HG03095 (cell line): ENCODE results near the gene MYOZ1.

ENCODE experiments used
- ATAC-seq: cut with Tn5 transposase; IDR thresholded peaks from one replicate; pipeline ENCODE4 v1.9.1; 2021; ENCODE audit warnings: moderate library complexity; ENCODE audit not compliant: unreplicated experiment

MYOZ1 gene

DNA sequence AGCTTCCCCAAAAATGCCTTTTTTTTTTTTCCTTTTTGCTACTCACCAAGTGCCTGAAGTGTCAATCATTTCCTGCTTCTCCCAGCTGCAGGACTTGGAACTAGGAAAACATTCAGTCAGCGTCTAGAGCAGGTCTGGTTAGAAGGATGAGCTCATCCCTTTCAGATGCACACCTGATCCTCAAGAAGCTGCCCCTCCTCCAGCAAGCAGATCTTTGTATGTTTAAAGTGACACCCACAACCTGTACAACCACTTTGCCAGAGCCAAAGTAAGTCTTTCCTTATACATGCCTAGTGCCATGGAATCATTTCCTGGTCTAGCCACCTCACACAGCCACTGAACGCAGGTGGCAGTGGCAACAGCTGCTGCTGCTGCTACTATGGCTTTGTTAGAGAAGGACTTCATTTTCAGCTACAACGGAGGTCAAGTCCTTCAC, 39.8 kb downstream of the MYOZ1 start:
- ATAC-seq = no peak

DNA sequence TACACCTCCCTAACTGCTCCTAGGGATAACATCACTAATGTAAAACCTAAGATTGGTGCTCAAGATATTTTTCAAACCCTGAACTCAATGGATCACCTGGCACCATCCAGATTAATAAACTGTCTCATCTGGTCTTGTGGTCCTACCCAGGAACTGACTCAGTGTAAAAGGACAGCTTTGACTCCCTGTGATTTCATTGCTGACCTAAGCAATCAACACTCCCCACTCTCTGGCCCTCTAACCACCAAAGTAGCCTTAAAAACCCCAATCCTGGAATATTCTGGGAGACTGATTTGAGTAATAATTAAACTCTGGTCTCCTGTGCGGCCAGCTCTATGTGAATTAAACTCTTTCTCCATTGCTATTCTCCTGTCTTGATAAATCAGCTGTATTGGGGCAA, 43.9 kb downstream of the MYOZ1 start:
- no peak for ATAC-seq

DNA sequence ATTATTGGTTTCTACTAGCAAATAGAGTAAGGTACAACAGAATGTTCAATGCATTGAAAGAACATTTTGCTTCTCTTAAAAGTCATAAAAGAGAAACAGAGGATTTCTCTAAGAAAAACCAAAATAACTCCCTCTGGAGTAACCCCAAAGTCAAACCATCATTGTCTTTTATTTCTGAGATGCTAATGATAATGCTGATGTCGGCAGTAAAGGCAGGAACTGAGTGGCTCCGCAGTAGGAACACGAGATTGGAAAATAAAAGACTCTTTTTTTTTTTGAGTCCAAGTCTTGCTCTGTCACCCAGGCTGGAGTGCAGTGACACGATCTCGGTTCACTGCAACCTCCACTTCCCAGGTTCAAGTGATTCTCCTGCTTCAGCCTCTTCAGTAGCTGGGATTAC, 47.5 kb downstream of the MYOZ1 start:
- no peak for ATAC-seq

DNA sequence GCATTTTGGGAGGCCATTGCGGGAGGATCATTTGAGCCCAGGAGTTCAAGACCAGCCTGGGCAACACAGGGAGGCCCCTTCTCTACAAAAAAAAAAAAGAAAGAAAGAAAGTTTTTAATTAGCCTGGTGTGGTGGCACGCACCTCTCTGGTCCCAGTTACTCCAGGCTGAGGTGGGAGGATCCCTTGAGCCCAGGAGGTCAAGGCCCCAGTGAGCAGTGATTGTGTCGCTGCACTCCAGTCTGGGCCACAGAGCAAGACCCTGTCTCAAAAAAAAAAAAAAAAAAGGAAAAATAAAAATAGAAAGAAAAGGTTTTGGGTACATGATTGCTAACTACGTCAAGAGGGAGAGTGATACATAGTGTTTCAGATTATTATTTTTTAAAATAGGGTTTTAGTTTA, 48.2 kb downstream of the MYOZ1 start:
- ATAC-seq = no peak

DNA sequence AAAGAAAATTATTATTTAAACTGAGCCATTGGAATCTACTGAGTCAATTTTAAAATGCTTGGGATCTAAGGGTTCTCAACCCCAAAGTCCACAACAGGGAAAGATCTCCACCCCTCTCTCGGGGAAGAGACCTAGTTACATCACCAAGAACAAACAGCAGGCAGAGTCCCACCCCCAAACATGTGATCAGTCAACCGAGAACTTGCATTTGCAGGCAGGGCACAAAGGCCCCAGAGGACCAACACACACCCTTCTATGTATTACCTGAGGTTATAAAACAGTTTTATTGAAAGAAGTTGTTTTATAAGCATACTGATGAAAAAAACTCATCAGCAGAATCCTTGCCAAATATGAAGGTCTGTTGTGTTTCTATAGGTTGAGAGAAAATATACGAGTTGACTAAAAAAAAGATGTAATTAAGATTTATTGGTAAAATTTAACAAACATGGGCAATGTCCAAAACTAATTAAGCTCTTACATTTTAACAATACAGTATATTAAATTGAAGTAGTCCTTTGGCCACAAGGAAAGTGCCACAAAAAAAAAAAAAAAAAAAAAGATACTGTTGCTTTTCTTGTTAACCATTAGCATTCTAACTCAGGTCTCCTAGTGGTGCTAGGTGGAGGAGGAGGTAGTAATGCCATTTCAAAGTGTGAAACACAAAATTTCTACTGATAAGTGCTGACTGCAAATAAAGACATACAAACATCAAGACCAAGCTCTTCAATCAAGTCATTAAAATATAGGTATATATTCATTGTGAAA, 49.2 kb downstream of the MYOZ1 start:
- no peak for ATAC-seq

DNA sequence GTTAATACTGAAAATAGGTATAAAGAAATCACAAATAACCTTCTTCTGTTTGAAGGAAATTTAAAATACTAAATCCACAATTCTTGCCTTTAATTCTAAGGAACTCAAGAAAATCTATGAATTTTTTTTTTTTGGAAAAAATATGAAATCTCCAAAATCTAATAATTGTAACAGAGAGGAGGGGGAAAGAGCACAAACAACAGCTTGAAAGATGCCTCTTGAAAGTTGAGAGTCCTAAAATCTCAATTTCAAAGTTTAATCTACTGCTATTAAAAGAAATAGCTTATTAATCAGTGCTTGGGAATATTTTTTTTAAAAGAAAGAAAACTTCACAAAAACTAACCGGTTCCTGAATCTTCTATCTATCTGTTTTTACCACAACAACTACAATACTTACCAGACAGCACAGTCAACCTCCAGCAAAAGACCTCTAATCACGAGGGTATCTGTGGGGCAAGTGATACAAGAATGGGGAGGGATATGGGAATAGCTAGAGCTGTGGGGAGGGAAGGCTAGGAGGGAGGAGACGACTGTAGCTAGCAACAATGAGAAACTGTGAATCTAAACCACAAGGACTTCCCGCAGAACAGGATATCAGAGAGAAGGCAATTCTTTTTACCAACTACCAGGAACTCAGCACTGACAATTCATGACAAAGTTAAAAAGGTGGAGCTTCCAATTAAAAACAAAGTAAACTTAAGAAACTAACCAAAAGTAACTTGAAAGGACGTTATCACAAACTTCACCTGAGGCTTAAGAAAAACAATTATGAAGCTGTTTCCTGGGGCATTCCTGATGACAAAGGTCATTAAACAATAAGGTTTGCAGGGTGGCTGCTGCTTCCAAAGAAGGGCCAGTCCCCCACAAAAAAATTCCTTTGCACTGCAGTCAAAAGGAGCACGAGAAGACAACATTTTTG, 50.1 kb downstream of the MYOZ1 start, which contains the start of gene USP54:
Gene USP54, minus strand, starts transcription at position 462 of the 919 bp plus-strand sequence. CDS start 15,684 bp downstream, outside the sequence.
- no peak for ATAC-seq

DNA sequence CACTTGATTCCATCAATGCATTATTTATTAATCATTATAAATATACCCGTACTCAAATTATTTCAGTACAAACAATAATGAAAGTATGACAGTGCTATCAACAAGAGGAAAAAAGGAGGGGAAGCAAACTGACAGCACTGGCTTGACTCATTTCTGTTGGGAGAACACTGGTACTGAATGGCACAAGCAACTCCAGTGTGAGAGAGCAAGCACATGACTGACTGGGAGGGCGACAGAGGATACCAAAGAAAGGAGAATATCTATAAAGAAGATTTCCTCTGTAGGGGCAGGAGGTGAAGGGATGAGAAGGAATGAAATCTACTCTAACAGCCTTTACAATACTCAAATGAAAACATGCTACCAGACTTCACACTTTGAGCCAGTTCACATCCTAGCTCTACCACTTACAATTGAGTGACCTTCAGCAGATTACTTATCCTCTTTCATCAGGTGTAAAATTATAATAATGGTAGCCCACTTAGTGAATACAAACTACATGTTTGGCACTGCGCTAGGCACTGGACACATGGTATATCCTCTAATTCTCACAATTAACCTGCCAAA, 51.6 kb downstream of the MYOZ1 start:
- no peak for ATAC-seq

DNA sequence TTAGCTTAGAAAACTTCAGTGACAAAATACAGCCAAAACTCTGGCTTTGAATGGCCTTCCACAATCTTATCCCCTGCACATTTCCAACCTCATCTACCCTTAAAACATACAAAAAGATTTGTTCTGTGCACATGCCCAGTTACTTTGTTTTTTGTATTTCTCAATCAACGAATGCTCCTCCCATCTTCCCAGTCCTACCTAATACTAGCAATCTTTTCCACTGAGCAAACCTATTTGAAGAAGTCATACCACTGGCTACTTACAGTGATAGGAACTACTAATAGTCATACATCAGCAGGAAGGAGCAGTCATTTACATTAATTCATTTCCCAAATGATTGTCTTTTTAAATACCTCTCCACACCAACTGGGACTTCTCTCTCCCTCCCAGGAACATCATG, 52.6 kb downstream of the MYOZ1 start:
- ATAC-seq = no peak

DNA sequence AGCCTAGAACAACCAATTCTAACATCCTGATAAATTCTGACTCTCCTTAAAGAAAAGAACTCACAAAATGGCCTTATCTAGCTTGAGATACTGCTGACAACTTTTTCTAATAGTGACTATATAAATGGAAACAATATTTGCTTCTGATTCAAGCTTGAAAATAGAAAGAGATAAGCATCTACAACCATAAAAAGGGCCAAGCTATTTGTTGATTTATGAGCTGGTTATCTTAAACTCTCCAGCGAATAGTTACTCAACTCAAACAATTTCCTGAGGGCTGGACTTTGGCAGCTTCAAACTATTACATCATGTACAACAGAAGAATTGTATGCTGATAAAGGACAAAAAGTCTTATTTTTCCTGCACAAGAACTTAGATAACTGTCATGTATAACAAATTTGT, 54.7 kb downstream of the MYOZ1 start:
- ATAC-seq = no peak

DNA sequence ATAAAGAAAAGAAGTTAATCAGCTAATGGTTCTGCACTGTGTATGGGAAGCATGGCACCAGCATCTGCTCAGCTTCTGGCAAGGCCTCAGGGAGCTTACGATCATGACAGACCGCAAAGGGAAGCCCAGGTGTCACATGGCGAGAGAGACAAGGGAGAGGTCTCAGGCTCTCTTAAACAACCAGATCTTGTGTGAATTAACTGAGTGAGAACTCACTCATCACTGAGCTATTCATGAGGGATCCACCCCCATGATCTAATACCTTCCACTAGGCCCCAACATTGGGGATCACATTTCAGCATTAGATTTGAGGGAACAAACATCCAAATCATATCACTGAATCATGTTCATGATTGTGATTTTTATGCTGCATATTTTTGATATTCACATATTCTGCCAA, 55.9 kb downstream of the MYOZ1 start:
- no peak for ATAC-seq

DNA sequence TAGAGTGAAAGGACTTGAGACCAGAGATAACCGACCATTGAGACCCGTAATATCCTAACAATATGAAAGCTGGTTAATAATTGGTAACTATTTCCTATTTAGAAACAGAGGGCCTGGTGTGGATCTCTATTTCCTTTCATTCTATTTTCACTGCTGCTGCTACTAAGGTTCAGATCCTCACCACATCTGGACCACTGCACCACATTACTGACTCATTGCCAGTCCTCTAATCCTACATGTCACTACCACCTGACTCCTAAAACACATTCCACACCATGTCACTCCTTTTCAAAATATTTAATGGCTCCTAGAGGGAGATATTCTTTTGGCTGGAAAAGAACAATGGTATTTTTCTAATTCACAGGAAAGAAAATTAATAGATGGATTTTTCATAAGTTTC, 56.5 kb downstream of the MYOZ1 start:
- ATAC-seq = no peak

DNA sequence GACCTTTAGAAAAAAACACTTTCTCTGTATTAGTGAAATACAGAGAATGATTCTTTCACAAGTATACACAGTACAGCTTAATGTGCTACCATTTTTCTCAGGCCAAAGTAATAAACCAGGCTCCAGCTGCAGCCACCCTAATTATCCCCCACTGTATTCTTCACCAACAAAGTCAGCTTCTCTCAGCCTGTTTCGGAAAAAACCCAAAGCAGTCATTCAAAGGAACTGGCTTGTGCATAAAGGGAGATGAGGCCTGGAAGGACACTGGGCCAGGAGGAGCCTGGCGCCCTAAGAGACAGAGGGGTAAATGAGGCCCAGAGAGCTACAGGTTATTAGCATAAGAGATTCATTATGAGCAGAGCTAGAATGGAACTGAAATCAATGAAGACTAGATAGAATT, 59.4 kb downstream of the MYOZ1 start:
- ATAC-seq = no peak
